GM23248 (cell line): ENCODE results near the gene REP15.

ENCODE experiments used
- EZH2 ChIP-seq: fragments of 200-600 bp; sonication (generic); IDR thresholded peaks from 2 replicates; pipeline ENCODE4 v1.6.1; 2018; ENCODE audit warnings: antibody characterized with exemption, mild to moderate bottlenecking; ENCODE audit not compliant: insufficient read depth, poor library complexity, severe bottlenecking
- EZH2phosphoT487 ChIP-seq: fragments of 200-600 bp; sonication (generic); IDR thresholded peaks from 2 replicates; pipeline ENCODE4 v1.6.1; 2018; ENCODE audit warnings: antibody characterized with exemption, moderate library complexity, mild to moderate bottlenecking, low read depth; ENCODE audit not compliant: insufficient read depth

- no peak for TF ChIP-seq EZH2phosphoT487
- TF ChIP-seq EZH2, result no peak
Measured at GRCh38 chr12:27733791-27734190, 37.5 kb downstream of the REP15 start.
